T-helper 1 cell treated with Interleukin-12 subunit alpha and Interleukin-12 subunit beta and Interleukin-4 antibody, amounts not matched to agents 30 ng/mL and 1 ng/mL, for 36 hours (primary cell): ENCODE results near the gene MIEF2. TPM values are rescaled to one million over a fixed set of nuclear protein-coding genes. Genes with fewer than 3 reads are reported as not detected.

Experiments used
- intact Hi-C: fragments of 100-400 bp; cut with micrococcal nuclease; formaldehyde crosslinking; loops from one replicate; pipeline ENCODE4 v1.15.1; 2024
- total RNA-seq: library from RNA; stranded (reverse); gene quantifications from 2 replicates; pipeline ENCODE4 v1.2.3, GENCODE V29; 2022

The MIEF2 gene
- total RNA-seq, 1 donor from 2014 or later = 8.9 TPM

DNA sequence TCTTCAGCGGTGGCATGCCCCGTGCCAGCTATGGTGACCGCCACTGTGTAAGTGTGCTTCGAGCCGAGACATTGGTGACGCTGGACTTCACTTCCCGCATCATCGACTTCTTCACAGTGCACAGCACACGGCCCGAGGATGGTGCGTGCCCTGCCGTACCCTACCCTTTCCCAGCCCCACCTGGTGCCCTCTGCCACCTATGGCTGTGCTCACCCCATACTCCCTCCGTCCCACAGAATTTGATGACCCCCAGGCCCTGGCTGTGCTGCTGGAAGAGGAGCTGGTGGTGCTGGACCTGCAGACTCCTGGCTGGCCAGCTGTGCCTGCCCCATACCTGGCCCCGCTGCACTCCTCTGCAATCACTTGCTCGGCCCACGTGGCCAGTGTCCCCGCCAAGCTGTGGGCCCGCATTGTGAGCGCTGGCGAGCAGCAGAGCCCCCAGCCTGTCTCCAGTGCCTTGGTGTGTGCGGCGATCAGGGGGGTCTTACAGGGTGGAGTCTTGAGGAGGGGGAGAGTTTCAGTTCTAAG lies 25.5 kb upstream of the MIEF2 start:
- intact Hi-C loops = no loop called here

GRCh38 chr17:18235743-18236256 lies 24.7 kb upstream of the MIEF2 start:
- intact Hi-C loops = no loop called here

GRCh38 chr17:18236494-18236893 lies 24.0 kb upstream of the MIEF2 start:
- intact Hi-C loops = no loop called here

GRCh38 chr17:18237461-18237860 lies 23.0 kb upstream of the MIEF2 start:
- intact Hi-C loops = no loop called here

- intact Hi-C loops = no loop called here
Observed at GRCh38 chr17:18238299-18238698, 22.2 kb upstream of the MIEF2 start.

GRCh38 chr17:18240449-18240848 lies 20.0 kb upstream of the MIEF2 start:
- intact Hi-C loops = no loop called here

- intact Hi-C loops = no loop called here
Observed at GRCh38 chr17:18241229-18241871, 19.1 kb upstream of the MIEF2 start.

DNA sequence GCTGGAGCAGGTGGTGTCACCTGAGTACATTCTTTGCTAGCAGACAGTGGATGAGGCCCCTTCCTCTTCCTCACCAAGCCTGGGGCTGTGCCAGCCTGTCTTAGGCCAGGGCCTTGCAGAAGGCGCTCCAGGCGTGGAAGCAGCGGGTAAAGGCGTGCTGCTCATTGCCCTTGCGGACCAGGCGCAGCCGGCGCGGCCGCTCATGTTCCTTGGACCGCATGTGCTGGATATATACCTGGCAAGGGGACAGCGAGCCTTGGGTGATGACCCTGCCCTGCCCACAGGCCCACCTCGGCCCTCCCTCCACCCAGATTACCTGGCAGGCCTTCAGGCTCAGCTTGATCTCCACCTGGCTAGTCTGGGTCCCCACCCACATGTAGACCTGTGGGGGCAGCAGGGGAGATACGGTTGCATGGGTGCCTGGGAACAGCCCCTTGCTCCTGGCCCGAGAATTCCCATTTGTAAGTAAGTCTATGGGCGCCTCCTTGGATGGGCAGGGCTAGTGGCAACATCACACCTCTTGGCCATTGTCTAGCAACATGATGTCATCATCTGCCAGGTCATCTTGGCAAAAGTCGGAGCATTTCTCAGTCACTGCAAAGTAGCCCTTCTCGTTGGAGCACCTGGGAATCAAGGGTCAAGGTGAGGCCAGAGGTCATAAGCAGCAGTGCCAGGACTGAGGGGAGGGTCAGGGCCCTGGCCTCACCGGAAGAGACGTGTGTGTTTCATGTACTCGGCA lies 15.3 kb upstream of the MIEF2 start:
- intact Hi-C loops = no loop called here

DNA sequence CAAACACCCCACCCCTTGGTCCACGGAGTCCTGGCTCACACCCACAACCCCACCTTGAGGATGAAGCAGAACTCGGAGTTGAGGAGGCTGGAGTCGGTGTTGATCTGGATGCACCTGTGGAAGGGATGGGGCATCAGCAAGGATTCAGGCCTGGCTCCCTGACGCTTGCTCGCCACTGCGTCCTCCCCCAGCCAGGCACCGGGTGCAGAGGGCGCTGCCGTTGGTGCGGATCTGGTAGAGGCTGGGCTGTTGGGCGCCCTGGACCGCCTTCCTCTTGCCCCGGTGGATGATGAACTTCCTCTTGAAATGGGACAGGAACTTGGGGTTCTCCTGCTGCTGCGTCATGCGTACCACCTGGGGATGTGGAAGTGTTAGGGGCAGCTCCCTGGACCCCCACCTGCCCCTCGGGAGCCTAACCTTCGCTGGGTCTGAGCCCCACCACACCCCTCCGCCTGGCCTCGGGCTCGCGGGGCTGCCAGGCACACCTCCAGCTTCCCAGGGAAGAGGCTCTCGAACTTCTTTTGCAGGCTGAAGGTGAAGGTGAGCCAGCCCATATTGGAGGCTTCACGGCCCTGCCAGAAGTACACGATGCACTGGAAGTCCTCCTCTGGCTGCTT lies 14.2 kb upstream of the MIEF2 start:
- intact Hi-C loops = no loop called here

GRCh38 chr17:18246880-18247612 lies 13.4 kb upstream of the MIEF2 start:
- intact Hi-C loops = no loop called here

GRCh38 chr17:18247613-18248001 lies 12.9 kb upstream of the MIEF2 start:
- intact Hi-C loops = loop anchor here (2.0 kb wide), 1 partner anchor 317 kb away; no protein-coding TSS in a partner anchor

- intact Hi-C loops = loop anchor here (2.0 kb wide), 1 partner anchor 316 kb away; no protein-coding TSS in a partner anchor
Observed at GRCh38 chr17:18248300-18248731, 12.1 kb upstream of the MIEF2 start.

- intact Hi-C loops = loop anchor here (2.0 kb wide), 1 partner anchor 316 kb away; no protein-coding TSS in a partner anchor
Observed at GRCh38 chr17:18248811-18249210, 11.7 kb upstream of the MIEF2 start.

GRCh38 chr17:18250259-18250658 lies 10.2 kb upstream of the MIEF2 start:
- intact Hi-C loops = no loop called here

GRCh38 chr17:18250708-18251107 lies 9.8 kb upstream of the MIEF2 start:
- intact Hi-C loops = no loop called here

DNA sequence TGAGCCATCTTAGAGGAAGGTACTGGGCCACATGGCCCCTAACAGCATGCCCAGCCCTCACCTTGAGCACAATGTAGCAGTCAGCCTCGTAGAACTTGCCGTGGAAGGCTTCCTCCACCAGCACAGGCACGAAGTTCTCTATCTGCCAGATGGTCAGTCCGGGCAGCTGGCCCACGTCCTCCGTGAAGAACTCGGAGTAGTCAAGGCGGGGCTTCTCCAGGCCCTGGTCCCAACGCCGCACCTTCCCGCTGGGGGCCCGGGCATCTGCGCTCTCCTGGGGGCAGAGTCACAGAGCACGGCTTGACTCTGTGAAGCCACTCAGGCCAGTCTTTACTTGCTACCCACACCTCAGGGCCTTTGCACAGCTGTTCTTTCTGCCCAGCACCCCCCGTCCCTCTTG lies 9.3 kb upstream of the MIEF2 start:
- intact Hi-C loops = no loop called here

DNA sequence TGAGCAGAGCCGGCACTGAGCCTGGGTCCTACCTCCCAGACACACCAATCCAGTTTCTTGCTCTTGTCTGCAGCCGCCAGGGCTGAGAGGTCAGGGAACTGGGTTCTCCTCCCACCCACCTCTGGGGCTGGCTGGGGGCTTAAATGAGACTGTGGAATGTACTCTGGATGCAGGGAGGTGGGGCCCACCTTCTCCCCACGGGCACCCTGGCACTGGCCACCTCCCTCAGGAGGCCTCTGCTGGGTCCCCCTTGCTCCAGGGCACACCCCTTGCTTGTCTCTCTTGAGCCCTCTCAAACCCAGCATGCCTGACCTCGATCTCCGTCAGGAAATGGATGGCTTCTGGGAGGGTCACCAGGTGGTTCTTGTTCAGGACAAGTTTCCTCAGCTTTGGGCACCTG lies 8.3 kb upstream of the MIEF2 start:
- intact Hi-C loops = no loop called here

- intact Hi-C loops = no loop called here
Observed at GRCh38 chr17:18253187-18253884, 7.1 kb upstream of the MIEF2 start.

DNA sequence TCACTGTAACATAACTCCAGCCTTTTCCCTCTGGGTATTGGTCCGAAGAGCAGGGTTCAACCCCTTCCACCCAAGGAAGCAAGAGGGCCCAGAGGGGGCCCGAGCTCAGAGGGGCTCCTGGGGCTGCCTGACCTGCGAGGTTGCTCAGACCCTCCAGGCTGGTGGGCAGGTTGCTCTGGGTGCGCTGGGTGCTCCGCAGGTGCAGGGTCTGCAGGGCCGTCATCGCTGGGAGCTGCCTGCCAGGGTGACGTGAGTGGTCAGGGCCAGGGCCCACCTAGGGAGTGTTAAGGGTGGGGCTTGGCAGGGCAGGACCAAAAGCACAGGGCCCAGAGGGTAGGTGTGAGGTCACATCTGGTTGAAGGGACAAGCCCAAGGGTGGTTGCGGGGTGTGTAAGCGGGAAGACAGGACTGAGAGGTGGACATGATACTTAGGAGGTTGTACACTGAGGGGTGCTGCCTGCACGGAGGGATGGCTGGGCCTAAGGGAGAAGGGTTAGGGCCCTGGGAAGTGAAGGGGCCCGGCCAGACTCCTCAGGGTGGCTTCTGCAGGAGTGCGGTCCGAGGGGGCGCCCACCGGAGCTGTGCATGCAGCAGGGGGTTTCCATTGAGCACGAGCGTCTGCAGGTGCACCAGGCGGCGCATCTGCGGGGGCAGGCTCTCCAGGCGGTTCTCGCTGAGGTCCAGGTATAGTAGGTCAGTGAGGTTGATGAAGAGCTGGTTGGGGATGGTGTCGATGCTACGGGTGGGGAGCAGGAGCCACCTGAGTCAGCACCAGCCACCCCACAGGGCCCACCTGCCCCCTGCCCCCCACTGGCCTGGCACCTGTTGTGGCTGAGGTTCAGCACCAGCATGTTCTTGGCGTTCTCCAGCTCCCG lies 6.3 kb upstream of the MIEF2 start:
- intact Hi-C loops = no loop called here
